AG09309 (cell line): Measurements from ENCODE around the gene BDH1.
A peak's percentile ranks its signal among the peaks of the same experiment; 100 is the strongest.

Experiments used
- DNase-seq: peaks from one replicate; pipeline ENCODE4 v3.0.0-alpha.2; 2010; ENCODE audit warnings: low read depth
- H3K4me3 ChIP-seq: 2 replicates; pipeline ENCODE4 v1.5.1; 2011; ENCODE audit warnings: mild to moderate bottlenecking, low read depth, low read length, moderate library complexity; ENCODE audit not compliant: control insufficient read depth
- TF ChIP-seq, protein P1 (sequence below): IDR thresholded peaks from 2 replicates; pipeline ENCODE4 v1.5.1; 2011; ENCODE audit warnings: mild to moderate bottlenecking, low read depth, low read length, inconsistent platforms; ENCODE audit not compliant: insufficient read depth, control insufficient read depth; ENCODE audit errors: missing control alignments

Gene BDH1

DNA sequence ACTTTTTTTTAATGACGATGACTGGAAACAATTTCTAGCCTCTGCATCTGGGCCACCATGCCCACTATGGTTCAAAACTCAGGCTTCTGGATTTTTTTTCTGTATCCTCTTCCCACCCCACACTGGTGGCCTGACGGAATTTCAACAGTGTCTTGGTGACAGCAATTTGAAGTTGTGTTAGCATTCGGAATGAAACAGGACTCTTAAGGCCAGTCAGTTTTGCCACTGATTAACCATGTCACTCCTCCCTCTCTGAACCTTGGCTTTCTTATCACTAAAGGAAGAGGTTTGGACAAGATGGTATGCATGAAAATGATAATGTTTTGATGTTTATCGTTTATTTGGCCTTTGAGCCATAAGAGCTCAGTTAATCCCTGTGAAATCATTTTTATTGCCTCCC is 41.6 kb upstream of the BDH1 start:
- no peak overlapping the region for H3K4me3 ChIP-seq
- no peak for DNase-seq
- TF ChIP-seq, protein P1, sequence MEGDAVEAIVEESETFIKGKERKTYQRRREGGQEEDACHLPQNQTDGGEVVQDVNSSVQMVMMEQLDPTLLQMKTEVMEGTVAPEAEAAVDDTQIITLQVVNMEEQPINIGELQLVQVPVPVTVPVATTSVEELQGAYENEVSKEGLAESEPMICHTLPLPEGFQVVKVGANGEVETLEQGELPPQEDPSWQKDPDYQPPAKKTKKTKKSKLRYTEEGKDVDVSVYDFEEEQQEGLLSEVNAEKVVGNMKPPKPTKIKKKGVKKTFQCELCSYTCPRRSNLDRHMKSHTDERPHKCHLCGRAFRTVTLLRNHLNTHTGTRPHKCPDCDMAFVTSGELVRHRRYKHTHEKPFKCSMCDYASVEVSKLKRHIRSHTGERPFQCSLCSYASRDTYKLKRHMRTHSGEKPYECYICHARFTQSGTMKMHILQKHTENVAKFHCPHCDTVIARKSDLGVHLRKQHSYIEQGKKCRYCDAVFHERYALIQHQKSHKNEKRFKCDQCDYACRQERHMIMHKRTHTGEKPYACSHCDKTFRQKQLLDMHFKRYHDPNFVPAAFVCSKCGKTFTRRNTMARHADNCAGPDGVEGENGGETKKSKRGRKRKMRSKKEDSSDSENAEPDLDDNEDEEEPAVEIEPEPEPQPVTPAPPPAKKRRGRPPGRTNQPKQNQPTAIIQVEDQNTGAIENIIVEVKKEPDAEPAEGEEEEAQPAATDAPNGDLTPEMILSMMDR, result no peak

DNA sequence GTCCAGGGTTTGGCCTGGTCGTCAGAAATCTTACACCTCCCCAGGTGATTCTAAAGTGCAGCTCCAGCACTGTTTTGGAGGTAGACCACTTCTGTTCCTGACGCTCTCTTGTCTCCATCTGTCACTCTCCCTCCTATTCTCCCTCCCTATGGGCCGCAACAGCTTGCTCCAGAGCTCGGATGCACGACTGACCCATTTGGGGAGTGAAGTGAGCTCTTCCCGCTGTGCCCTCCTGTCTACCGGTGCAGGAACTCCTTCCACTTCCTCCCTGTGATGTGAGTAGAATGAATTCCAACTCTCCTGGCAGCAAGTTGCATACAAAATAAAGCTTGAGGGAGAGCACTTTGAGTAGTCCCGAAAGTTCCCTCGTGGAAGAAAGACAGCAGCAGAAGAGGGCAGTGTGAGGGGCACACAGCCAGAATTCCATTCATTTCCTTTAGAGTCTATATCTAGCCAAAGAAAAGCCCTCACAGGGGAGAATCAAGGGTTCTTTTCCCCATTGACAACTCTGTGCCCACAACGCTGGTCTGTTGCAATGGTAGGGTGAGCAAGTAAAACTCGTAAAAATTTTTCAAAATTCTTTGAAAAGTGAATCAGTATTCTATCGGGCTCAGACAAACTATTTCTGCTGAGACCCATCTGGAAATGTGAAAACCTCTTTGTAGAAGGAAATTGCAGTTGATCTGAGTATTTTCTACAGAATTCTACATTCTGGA is 39.9 kb upstream of the BDH1 start:
- DNase-seq, result peak; percentile 46
- H3K4me3 ChIP-seq, result no peak overlapping the region
- TF ChIP-seq, protein P1, result no peak

DNA sequence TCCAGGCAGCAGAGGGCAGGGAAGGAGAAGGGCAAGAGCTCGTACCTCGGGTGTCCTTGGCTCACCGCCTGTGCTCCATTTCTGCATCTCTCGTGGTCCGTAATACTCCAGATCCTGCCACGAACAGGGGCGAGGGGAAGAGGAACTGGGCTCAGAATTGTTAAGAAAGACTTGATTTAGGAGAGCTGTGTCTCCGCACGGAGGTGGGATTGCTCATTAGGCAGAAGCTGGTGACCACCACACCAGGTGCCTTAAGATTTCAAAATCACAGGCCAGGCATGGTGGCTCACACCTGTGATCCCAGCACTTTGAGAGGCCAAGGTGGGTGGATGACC is 37.2 kb upstream of the BDH1 start:
- TF ChIP-seq, protein P1, result no peak
- DNase-seq, result no peak

DNA sequence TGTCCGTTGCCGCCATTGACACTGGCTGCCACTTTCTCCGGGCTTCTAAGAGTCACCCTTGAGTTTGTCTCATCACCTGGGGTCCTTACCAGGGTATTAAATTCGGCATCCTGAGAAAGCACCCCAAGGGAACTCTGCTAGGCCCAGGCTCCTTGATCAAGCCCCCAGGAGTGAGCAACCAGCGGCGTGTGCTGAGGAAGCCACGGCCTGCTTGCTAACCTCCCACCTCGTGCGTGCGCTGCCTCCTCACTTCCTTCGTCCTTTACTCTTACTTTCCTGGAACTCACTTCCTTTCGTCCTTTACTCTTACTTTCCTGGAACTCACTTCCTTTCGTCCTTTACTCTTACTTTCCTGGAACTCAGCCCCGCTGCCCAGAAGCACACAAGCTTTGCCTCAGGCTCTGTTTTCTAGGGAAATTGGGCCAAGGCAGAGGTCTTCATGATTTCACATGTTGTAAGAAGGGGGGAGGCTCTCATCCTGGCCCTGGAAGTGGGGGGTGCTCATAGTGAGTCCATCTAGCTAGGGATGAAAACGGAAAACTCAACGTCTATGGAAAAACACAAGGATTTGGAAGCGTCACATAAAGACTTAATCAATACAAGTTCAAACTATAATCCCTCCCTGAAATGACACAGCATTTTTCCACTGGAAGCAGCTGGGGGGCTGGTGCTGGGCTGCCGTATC is 36.7 kb upstream of the BDH1 start:
- H3K4me3 ChIP-seq, result no peak overlapping the region
- DNase-seq, result no peak
- TF ChIP-seq, protein P1, result no peak

More for the DNA sequence above, 37.2 kb upstream of the BDH1 start:
- no peak overlapping the region for H3K4me3 ChIP-seq

DNA sequence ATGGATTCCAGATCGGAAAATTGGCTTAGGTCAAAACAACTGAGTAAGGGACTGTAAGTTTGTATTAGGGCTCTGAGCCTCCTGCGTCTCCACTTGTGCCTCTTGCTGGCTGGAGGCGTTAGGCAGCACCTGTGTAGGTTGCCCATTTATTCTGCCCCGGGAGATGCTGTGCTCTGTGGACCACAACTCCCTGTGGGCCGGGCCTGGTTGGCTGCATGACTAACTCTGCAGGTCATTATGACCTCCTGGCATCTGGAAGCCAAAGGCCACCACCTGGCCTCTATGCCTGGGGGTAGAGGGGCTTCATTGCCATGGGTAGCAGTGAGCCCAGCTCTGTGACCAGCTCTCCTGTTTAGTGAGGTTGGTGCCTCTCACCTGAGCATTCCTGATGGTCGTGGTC is 36.0 kb upstream of the BDH1 start:
- TF ChIP-seq, protein P1, result no peak
- no peak overlapping the region for H3K4me3 ChIP-seq

DNA sequence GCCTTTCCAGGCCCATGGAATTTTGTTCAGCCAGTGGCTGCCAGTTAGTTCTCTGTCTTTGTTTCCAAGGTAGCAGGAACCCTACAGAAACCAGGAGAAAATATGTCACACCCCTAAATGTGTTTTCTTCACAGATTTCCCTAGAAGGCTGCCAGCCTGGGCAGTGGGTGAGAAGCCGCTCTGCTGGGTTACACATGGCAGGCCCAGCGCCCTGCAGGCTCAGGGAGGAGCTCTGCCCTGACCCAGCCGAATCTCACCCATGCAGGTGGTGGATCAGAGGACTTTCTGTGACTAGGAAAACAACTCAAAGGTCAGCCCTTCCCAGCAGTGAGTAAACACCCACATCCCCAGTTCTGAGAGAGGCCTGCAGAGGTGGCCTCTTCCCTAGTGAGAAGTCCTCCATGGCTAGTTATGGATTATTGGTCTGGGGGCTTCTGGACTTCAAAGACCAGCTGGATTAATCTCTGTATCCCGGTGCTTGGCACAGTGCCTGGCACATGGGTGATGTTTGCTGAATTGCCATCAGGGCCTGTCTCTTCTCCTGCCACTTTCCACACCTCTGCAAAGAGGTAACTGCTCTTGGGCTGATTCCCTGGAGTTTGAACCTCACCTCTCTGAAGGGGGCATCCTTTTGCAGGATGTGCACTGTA is 34.7 kb upstream of the BDH1 start:
- no peak for DNase-seq
- TF ChIP-seq, protein P1, result no peak
- H3K4me3 ChIP-seq, result no peak overlapping the region

More for the DNA sequence above, 36.0 kb upstream of the BDH1 start:
- DNase-seq, result no peak
